GM12892 (cell line): ENCODE data around the gene ZNF91.

Experiments
- POLR2AphosphoS5 ChIP-seq: IDR thresholded peaks from 2 replicates; pipeline ENCODE4 v1.6.1; 2011; ENCODE audit warnings: low read depth, low read length, control low read depth
- TAF1 ChIP-seq: IDR thresholded peaks from 2 replicates; pipeline ENCODE4 v1.6.1; 2011; ENCODE audit warnings: low read depth, mild to moderate bottlenecking, control low read depth, low read length, borderline replicate concordance

- TF ChIP-seq POLR2AphosphoS5: no peak
- no peak for TF ChIP-seq TAF1
Measured at GRCh38 chr19:23321953-23322549, 73.2 kb downstream of the ZNF91 start.
